GM23338 (cell line): Measurements from ENCODE around the gene HSFY1. TPM values are rescaled to one million over a fixed set of nuclear protein-coding genes. Genes with fewer than 3 reads are reported as not detected.

Experiments
- polyA plus RNA-seq: library from polyadenylated mRNA; unstranded; fragments of >200 nt; fragmentation: Nextera tagmentation; extraction: Ambion mirVana; gene quantifications from 2 replicates; pipeline ENCODE4 v1.2.1, GENCODE V29; 2016
- small RNA-seq: library from RNA; depleted of rRNA; stranded (forward); fragments of <200 nt; gene quantifications from one replicate; pipeline ENCODE3, GENCODE V24; 2014; ENCODE audit warnings: low replicate concordance
- total RNA-seq: library from RNA; depleted of rRNA; stranded (reverse); fragments of >200 nt; shearing (Covaris generic); gene quantifications from 2 replicates; pipeline ENCODE4 v1.2.3, GENCODE V29; 2014; rRNA removed

HSFY1 gene
- total and polyA plus RNA-seq, 2 experiments from 2014 or later: not detected

Small RNAs within 50 kb of the gene (small RNA-seq; reads per million reads assigned to genes)
- gene GPM6BP1: not detected
- gene PRYP5: not detected

Other genes with a start within 250 kb of the HSFY1 start
- not detected in 2 replicates for gene HSFY2, start 227.0 kb downstream of the HSFY1 start, total RNA-seq
- gene HSFY2, start 227.0 kb downstream of the HSFY1 start, polyA plus RNA-seq: not detected in 2 replicates